IPS-18a (cell line): ENCODE measurements around the gene LDLRAP1.

ENCODE experiments used
- H3K27ac ChIP-seq: one replicate; pipeline ENCODE4 v1.5.1; 2013; ENCODE audit warnings: low read length
- H3K27me3 ChIP-seq: one replicate; pipeline ENCODE4 v1.6.1; 2013; ENCODE audit warnings: mild to moderate bottlenecking, low read length; ENCODE audit not compliant: control insufficient read depth, insufficient read depth
- H3K36me3 ChIP-seq: one replicate; pipeline ENCODE4 v1.6.1; 2013; ENCODE audit warnings: low read depth, low read length; ENCODE audit not compliant: control insufficient read depth
- H3K4me1 ChIP-seq: one replicate; pipeline ENCODE4 v1.6.1; 2013; ENCODE audit warnings: low read depth, low read length; ENCODE audit not compliant: control insufficient read depth
- H3K4me3 ChIP-seq: one replicate; pipeline ENCODE4 v1.5.1; 2013; ENCODE audit warnings: low read length
- H3K9ac ChIP-seq: one replicate; pipeline ENCODE4 v1.6.1; 2013; ENCODE audit warnings: mild to moderate bottlenecking, low read length, moderate library complexity
- H3K9me3 ChIP-seq: one replicate; pipeline ENCODE4 v1.6.1; 2013; ENCODE audit warnings: low read depth, low read length; ENCODE audit not compliant: control insufficient read depth

LDLRAP1 gene

DNA sequence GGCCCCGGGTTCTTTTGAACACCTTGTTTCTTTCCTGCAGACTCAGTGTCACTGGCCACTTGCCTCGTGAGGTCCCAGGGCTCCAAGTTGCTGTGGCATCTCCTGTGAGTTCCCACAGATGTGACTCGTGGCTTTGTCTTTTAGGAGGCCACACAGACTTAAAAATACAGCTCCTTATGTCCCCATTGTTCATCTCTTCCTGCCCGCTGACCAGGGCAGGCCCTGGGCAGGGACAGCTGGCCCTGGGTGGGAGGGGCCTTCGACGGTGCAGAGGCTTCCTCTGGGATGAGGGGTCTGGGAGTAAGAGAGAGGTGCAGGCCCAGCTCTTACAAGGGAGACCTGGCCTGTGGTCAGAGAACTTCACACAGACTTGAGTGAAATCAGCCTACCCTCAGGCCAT lies 15.6 kb downstream of the LDLRAP1 start:
- no peak overlapping the region for H3K27ac ChIP-seq
- no peaks in the 10 kb centered on the region for H3K36me3 ChIP-seq
- no peak overlapping the region for H3K4me3 ChIP-seq

DNA sequence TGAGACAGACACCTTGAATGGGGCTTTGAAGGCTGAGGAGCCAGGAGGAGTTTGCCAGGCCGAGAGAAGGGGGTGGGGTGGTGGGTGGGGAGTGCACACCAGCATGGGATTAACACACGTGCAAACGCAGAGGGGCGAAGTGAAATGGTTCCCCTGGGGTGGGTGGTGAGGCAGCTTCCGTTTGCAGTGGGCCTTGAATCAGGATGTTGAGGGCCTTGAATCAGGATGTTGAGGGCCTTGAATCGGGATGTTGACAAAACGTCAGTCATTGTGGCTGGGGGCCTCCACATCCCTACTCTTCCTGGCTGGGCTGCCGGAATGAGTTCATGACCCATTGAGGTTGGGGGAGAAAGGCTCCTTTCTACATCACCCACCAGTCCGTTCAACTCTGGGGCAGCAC lies 16.6 kb downstream of the LDLRAP1 start:
- H3K9me3 ChIP-seq, result no peaks in the 10 kb centered on the region
- no peak overlapping the region for H3K4me3 ChIP-seq
- no peaks in the 10 kb centered on the region for H3K36me3 ChIP-seq
- H3K4me1 ChIP-seq, result no peaks in the 10 kb centered on the region
- H3K9ac ChIP-seq, result no peak overlapping the region
- H3K27me3 ChIP-seq, result no peaks in the 10 kb centered on the region
- H3K27ac ChIP-seq, result no peak overlapping the region

More for the DNA sequence above, 15.6 kb downstream of the LDLRAP1 start:
- no peaks in the 10 kb centered on the region for H3K9me3 ChIP-seq
- no peaks in the 10 kb centered on the region for H3K27me3 ChIP-seq
- H3K4me1 ChIP-seq, result no peaks in the 10 kb centered on the region
- H3K9ac ChIP-seq, result no peak overlapping the region

DNA sequence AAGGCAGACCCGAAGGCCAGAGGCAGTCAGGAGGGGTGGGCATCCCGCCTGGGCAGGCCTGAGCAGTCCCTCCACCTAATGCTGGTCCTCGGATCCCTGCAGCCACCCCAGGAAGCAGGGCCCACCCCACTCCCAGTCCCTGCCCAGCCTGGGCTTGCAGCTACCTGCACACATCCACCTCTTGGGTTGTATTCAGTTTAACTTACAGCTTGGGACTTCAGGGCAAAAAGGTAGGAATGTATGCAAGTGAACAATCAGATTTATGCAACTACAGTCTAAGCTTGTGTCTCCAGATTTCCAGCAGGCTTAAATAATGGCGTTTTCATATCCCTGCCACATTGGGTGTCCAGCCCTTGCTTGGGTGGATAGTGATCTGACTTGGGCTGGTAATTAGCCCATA lies 17.4 kb downstream of the LDLRAP1 start:
- Histone ChIP-seq H3K27me3 (no peaks in the 10 kb centered on the region), H3K27ac (no peak overlapping the region), H3K4me1 (no peaks in the 10 kb centered on the region), H3K9me3 (no peaks in the 10 kb centered on the region), H3K36me3 (no peaks in the 10 kb centered on the region), H3K9ac (no peak overlapping the region), H3K4me3 (no peak overlapping the region)

DNA sequence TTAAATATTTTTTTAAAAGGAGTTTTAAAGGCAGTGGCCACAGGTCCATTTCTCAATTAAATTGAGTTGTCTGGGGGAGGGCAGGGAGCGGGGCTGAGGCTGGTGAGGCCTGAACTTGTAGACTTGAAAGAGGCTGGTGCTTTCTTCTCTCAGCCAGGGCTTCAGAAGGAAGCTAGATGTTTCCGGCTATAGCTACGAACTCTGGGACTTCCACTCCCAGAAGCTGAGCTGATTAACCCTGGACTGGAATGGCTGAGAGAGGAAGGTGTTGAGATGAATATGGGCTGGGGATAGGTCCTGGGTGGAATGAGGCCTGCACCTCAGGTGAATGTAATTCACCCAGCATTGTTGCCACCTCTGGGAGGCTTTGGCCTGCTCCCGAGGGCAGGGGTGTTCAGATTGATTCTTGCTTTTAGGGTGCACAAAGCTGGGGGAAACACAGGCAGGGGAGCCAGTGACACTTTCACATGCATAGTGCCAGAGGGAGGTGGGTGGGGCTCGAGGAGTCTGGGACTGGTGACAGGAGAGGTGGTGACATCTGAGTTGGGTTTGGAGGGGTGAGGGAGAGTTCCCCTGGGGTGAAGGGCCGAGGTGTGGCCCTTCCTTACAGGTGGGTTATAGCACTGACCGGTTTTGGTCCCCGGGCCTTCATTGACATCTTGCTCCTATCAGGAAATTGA lies 18.2 kb downstream of the LDLRAP1 start:
- no peaks in the 10 kb centered on the region for H3K36me3 ChIP-seq
- H3K27ac ChIP-seq, result no peak overlapping the region
- no peak overlapping the region for H3K4me3 ChIP-seq
- no peaks in the 10 kb centered on the region for H3K27me3 ChIP-seq
- no peak overlapping the region for H3K9ac ChIP-seq
- no peaks in the 10 kb centered on the region for H3K9me3 ChIP-seq
- H3K4me1 ChIP-seq, result no peaks in the 10 kb centered on the region

DNA sequence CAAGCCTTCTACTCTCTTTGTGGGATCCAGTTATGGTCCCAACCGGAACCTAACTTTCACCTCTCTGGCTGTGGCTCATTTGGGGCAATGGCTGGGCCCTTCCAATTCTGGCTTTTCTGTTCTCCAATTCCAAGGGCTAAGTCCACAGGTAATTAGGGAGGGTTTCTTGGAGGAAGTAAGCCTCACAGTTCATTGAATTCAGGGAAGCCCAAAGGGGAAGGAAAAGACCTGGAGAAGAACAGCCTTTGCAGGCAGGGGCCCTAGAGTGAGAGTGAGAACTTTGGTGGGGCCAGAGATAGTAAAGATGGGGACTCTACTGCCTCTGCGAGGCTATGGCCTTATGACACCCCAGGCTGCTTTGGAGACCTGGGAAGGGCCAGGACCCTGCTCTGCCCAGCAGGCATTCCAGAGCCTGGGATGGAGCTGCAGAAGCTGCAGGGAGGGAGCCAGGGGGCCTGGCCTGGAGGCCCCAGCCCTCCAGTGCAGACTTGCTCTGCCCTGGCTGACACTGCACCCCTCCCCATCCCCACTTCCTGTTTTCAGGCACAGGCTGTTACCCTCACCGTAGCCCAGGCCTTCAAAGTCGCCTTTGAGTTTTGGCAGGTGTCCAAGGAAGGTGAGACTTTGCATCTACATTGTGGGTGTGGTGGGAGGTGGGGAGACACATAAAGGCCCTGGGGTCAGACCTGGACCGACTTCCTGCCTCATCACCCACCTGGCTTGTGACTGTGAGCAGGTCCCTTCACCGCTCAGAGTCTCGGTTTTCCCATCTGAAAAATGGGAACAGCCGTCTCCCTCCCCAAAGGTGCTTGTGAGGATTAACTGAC lies 18.9 kb downstream of the LDLRAP1 start:
- no peaks in the 10 kb centered on the region for H3K36me3 ChIP-seq
- no peak overlapping the region for H3K4me3 ChIP-seq
- H3K4me1 ChIP-seq, result no peaks in the 10 kb centered on the region
- H3K9me3 ChIP-seq, result no peaks in the 10 kb centered on the region
- H3K27ac ChIP-seq, result no peak overlapping the region
- no peaks in the 10 kb centered on the region for H3K27me3 ChIP-seq
- no peak overlapping the region for H3K9ac ChIP-seq

DNA sequence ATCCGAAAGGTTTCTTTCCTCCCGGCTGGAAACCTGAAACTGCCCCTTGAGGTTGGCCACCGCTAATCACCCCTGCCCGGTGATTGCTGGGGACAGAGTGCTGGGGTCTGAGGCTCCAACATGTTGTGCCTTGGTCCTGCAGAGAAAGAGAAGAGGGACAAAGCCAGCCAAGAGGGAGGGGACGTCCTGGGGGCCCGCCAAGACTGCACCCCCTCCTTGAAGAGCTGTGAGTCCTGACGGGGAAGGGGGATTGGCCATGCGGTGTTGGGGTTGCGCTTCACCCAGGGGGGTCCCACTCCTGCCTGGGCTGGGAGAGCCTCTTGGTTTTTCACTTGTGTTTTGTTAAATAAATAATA lies 19.5 kb downstream of the LDLRAP1 start:
- Histone ChIP-seq H3K4me3 (no peak overlapping the region), H3K9ac (no peak overlapping the region), H3K36me3 (no peaks in the 10 kb centered on the region), H3K9me3 (no peaks in the 10 kb centered on the region), H3K27me3 (no peaks in the 10 kb centered on the region), H3K4me1 (no peaks in the 10 kb centered on the region), H3K27ac (no peak overlapping the region)

DNA sequence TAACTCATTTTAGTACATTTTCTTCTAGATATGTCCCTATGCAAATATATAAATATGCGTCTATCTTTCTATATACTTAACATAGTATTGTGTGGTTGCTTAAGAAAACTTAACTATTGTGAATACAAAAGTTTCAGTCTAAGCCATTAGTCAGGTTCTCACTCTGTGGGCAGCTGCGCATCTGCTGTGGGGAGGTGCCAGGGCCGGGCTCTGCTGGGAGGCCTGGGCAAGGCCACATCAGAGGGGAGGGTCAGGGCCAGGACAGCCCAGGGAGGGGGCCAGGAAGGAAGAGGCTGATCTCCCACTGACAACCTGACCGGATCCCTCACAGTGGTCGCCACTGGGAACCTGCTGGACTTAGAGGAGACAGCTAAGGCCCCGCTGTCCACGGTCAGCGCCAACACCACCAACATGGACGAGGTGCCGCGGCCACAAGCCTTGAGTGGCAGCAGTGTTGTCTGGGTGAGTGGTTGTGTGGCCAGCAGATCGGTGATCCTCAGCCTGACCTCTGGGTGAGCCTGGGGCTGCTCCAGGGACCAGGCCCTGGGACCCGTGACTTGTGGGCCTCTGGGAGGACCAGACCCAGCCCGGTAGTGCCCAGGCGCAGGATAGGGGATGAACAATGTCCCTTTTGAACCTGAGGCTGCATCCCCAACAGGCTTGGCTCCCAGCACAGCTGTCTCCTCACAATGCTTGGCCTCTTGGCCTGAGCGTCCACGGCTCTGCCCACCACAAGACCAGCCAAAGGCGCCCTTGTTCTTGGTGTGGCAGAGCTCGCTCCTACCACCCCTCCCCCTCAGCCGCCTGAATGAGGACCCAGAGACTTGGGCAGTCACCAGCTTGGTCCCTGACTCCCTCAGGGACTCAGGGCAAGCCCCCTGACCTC lies 20.2 kb downstream of the LDLRAP1 start:
- no peak overlapping the region for H3K4me3 ChIP-seq
- H3K27me3 ChIP-seq, result no peaks in the 10 kb centered on the region
- no peaks in the 10 kb centered on the region for H3K9me3 ChIP-seq
- no peak overlapping the region for H3K27ac ChIP-seq
- no peak overlapping the region for H3K9ac ChIP-seq
- peaks cover 2% of the 10 kb centered on the region for H3K4me1 ChIP-seq
- H3K36me3 ChIP-seq, result no peaks in the 10 kb centered on the region

DNA sequence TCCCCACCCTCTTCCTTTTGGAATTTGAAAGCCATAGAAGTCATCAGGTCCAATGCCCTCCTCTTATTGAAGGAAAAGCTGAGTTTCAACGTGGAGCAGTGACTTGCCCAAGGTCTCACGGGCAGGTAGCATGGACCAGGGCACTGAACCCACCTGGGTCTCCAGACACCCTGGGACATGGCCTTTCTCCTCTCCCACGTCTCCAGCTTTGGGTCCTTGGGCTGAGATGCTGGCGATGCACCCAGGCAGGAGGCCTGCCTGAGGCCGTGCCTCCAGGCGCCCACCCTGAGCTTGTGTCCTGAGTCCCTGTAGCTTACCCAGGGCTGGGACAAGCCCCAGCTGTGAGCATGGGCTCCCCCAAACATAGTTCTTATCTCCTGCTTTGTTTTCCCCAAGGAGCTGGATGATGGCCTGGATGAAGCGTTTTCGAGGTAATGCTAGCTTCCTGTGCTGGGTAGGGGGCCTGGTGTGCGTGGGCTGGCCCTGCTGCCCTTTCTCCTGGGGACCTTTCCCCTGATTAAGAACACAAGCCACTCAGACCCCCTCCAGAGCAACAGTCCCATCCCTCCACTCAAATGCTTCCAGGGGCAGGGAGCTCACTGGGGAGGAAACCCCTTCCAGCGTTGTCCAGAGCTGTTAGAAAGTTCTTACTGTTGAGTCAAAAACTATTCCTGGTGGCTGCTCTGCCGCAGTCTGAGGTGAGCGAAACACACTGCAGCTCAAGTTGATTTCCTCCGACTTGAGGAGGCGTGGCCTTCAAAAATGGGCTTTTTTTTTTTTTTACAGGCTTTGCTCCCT lies 21.6 kb downstream of the LDLRAP1 start:
- no peaks in the 10 kb centered on the region for H3K9me3 ChIP-seq
- no peak overlapping the region for H3K27ac ChIP-seq
- no peaks in the 10 kb centered on the region for H3K27me3 ChIP-seq
- no peak overlapping the region for H3K4me3 ChIP-seq
- H3K9ac ChIP-seq, result no peak overlapping the region
- H3K36me3 ChIP-seq, result no peaks in the 10 kb centered on the region
- H3K4me1 ChIP-seq, result peaks cover 4% of the 10 kb centered on the region

DNA sequence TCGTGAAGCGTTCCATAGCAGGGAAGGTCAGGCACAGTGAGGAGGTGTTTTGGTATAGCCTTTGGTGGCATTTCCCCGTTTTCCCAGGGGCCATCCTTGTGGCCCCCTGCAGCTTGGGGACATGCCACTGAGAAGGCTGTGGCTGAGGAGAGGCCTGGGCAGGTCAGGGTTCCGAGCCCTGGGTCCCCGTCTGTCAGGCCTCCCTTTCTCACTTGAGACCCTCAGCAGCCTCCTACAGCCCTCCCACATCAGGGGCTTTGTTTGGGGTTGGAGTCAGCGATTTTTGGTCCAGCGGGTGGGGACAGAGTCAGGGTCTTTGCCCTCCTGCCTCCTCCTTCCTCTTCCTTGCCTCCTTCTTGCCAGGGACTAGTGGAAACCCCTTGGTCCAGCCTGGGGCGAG lies 22.2 kb downstream of the LDLRAP1 start:
- H3K4me3 ChIP-seq, result no peak overlapping the region
- peaks cover 4% of the 10 kb centered on the region for H3K4me1 ChIP-seq
- no peaks in the 10 kb centered on the region for H3K9me3 ChIP-seq
- H3K9ac ChIP-seq, result no peak overlapping the region
- H3K27ac ChIP-seq, result no peak overlapping the region
- H3K27me3 ChIP-seq, result no peaks in the 10 kb centered on the region
- no peaks in the 10 kb centered on the region for H3K36me3 ChIP-seq

DNA sequence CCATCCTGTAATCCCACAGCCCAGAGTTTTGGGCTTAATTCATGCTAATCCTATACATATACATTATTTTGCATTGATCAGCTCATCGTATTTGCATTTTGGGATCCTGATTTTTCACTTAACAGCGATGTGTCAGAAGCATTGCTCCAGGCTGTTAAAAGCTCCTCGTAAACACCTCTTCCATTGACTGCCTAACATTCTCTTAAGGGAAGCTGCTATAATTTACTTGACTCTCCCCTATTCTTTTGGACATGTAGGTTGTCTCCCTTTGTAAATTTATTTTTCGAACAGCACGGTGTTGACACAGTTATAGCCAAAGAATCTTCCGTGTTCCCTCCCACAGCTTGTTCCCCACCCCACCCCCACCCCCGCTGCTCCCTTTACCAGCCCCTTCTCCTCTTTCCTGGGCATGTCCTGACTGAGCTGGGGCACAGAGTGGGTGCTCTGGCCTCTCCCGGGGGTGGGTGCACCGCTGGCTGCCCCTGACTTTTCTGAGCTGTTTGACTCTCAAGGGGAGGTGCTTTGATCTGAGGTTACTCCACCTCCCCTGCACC lies 22.8 kb downstream of the LDLRAP1 start:
- no peak overlapping the region for H3K4me3 ChIP-seq
- H3K27ac ChIP-seq, result no peak overlapping the region
- no peak overlapping the region for H3K9ac ChIP-seq
- H3K27me3 ChIP-seq, result no peaks in the 10 kb centered on the region
- peaks cover 4% of the 10 kb centered on the region for H3K4me1 ChIP-seq
- H3K9me3 ChIP-seq, result no peaks in the 10 kb centered on the region
- no peaks in the 10 kb centered on the region for H3K36me3 ChIP-seq
